PC-9 (cell line): ENCODE data around the gene BEST3.

Experiments
- EZH2 ChIP-seq: fragments of 200-600 bp; sonication (generic); IDR thresholded peaks from 2 replicates; pipeline ENCODE4 v1.8.0; 2017; ENCODE audit warnings: antibody characterized with exemption, low read depth
- TF ChIP-seq, protein P1 (sequence below): fragments of 200-600 bp; sonication (generic); conservative IDR thresholded peaks from 2 replicates; pipeline ENCODE4 v1.6.1; 2017; ENCODE audit warnings: mixed run types, antibody characterized with exemption, mild to moderate bottlenecking, moderate library complexity

DNA sequence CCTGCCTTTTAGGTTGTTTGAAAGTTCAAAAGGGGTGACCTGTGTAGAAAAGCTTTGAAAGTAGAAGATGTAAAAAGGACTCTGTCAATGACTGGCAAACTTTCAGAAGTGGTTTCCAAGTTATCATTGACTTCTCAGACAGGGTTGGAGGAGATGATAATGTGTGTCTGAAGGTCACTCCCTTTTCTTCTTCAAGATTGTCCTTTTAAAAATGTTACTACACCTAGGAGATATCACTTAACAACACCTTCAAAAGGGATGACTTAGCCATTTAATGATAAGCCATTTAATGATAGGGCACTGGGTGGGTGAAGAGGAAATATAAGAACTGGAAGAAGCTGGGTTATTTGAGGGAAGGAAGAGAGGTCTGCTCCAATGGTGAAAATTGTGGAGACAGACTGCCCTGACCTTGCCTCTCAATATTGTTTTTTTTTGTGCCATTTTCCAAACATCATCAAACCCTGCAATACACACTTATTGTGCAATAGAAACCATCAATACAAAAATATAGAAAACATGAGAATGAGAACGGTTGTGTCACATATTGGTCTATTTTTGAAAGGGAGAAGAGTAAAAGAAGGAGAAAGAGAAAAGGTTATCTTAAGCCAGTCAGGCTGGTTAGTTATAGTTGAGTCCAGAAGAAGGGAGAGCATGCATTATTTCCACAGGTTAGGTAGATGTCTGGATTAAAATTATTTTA is 38.8 kb downstream of the BEST3 start:
- no peak for TF ChIP-seq EZH2
- TF ChIP-seq, protein P1, sequence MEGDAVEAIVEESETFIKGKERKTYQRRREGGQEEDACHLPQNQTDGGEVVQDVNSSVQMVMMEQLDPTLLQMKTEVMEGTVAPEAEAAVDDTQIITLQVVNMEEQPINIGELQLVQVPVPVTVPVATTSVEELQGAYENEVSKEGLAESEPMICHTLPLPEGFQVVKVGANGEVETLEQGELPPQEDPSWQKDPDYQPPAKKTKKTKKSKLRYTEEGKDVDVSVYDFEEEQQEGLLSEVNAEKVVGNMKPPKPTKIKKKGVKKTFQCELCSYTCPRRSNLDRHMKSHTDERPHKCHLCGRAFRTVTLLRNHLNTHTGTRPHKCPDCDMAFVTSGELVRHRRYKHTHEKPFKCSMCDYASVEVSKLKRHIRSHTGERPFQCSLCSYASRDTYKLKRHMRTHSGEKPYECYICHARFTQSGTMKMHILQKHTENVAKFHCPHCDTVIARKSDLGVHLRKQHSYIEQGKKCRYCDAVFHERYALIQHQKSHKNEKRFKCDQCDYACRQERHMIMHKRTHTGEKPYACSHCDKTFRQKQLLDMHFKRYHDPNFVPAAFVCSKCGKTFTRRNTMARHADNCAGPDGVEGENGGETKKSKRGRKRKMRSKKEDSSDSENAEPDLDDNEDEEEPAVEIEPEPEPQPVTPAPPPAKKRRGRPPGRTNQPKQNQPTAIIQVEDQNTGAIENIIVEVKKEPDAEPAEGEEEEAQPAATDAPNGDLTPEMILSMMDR: no peak
